ENCODE measurements around the gene LMAN2L. TPM values are rescaled to one million over a fixed set of nuclear protein-coding genes. Genes with fewer than 3 reads are reported as not detected.

The LMAN2L gene
- total RNA-seq, 2 donors from 2014 or later: 13.5 to 24.7 TPM

DNA sequence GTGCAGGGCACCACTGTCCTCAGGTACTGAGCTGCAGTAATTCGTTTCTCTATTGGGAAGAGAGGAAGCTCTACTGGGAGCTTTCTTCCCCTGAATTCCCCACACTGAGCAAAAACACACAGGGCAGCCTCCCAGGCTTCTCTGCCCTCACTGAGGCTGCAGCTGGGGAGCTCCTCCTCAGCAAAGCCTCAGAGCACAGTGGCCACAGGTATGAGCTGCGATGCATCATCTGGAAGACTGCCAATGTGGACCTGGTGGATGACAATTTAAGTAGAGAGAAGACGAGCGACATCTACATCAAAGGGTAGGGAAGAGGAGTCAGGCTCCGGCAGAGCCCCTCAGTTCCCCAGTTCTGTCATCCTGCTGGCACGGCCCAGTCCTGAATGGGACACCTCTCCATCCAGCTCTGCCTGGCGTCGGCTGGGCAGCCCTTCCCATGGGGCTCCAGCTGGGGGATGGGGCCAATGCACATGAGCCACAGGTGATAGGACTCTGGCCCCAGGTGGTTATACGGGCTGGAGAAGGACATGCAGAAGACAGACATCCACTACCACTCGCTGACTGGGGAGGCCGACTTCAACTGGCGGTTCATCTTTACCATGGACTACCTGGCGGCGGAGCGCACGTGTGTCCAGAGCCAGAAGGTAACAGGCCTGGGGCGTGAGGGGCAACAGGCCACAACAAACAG is 37.6 kb downstream of the LMAN2L start:
- TF ChIP-seq, protein P1, sequence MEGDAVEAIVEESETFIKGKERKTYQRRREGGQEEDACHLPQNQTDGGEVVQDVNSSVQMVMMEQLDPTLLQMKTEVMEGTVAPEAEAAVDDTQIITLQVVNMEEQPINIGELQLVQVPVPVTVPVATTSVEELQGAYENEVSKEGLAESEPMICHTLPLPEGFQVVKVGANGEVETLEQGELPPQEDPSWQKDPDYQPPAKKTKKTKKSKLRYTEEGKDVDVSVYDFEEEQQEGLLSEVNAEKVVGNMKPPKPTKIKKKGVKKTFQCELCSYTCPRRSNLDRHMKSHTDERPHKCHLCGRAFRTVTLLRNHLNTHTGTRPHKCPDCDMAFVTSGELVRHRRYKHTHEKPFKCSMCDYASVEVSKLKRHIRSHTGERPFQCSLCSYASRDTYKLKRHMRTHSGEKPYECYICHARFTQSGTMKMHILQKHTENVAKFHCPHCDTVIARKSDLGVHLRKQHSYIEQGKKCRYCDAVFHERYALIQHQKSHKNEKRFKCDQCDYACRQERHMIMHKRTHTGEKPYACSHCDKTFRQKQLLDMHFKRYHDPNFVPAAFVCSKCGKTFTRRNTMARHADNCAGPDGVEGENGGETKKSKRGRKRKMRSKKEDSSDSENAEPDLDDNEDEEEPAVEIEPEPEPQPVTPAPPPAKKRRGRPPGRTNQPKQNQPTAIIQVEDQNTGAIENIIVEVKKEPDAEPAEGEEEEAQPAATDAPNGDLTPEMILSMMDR (IDR thresholded peaks at IDR 0.05): no peak
- no peaks in the 10 kb centered on the region for H3K4me1 ChIP-seq
- H3K27ac ChIP-seq: no peak overlapping the region
- H3K9ac ChIP-seq (ENCODE audit: low read depth in 2 of 2, low read length in 2 of 2): no peak overlapping the region
- H3K4me3 ChIP-seq: no peak overlapping the region
- intact Hi-C loops (cut with DNase I): no loop called here
- DNase-seq: no peak
- no peaks in the 10 kb centered on the region for H3K9me3 ChIP-seq
- H3K36me3 ChIP-seq: no peaks in the 10 kb centered on the region
- H3K27me3 ChIP-seq: no peaks in the 10 kb centered on the region

DNA sequence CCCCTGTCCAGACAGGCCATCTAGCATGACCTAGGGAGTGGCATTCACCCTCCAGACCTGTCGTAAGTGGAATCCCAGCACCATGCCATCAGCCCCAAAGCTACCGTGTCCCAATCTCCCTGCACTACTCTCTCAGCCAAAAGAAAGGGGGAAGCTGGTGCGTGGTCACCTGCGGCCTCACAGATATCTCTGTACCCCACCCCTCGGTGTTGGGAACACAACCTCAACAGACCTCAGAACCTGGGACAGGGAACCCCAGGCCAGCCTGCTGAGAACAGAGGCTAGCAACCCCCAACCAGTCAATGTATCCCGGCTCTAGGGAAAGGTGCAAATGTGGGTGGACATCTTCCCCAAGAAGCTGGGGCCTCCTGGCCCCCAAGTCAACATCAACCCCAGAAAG is 38.2 kb downstream of the LMAN2L start:
- H3K27me3 ChIP-seq: no peaks in the 10 kb centered on the region
- H3K27ac ChIP-seq: no peak overlapping the region
- no peaks in the 10 kb centered on the region for H3K36me3 ChIP-seq
- no peaks in the 10 kb centered on the region for H3K9me3 ChIP-seq
- no peak overlapping the region for H3K4me3 ChIP-seq
- no peak for DNase-seq
- H3K9ac ChIP-seq (ENCODE audit: low read depth in 2 of 2, low read length in 2 of 2): no peak overlapping the region
- TF ChIP-seq, protein P1 (IDR thresholded peaks at IDR 0.05): no peak
- H3K4me1 ChIP-seq: no peaks in the 10 kb centered on the region
- intact Hi-C loops (cut with DNase I): no loop called here

DNA sequence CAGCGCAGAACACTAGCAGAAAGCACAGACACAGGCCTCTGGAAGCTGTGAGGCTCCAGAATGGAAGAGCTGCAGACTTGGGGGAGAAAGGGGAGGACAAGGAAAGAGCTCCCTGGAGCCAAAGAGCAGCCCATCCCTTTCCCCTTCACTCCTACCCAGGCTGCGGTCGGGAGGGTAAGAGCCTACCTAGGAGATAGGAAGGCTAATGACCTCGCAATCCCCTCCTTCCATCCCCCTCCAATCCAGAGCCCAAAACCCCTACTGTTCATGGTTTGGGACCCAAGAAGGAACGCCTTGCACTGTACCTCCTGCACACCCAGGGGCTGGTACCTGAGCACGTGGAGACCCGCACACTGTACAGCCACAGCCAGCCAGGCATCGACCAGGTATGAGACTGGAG is 39.8 kb downstream of the LMAN2L start:
- Histone ChIP-seq H3K4me1 (no peaks in the 10 kb centered on the region), H3K36me3 (no peaks in the 10 kb centered on the region), H3K27ac (no peak overlapping the region), H3K27me3 (no peaks in the 10 kb centered on the region), H3K9me3 (no peaks in the 10 kb centered on the region), H3K9ac (ENCODE audit: low read depth in 2 of 2, low read length in 2 of 2) (no peak overlapping the region), H3K4me3 (no peak overlapping the region)
- DNase-seq: no peak
- TF ChIP-seq, protein P1 (IDR thresholded peaks at IDR 0.05): no peak
- intact Hi-C loops (cut with DNase I): no loop called here

DNA sequence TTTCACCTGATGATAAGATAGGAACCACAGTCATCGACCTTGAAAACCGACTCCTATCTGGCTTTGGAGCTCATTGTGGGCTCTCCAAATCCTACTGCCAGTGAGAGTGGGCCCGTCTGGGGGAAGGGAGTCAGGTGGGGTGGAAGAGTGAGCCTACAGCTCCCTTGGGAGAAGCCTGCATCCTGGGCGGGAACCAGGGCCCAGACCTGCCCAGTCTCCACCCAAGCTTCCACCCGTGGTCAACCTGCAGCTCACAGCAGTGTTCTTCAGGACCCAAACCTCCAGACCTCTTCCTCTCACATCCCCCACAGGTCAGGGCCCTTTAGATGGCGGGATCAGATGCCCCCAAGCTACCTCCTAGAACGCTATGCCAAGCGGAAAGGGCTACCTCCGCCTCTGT is 40.2 kb downstream of the LMAN2L start:
- Histone ChIP-seq H3K9ac (ENCODE audit: low read depth in 2 of 2, low read length in 2 of 2) (no peak overlapping the region), H3K36me3 (no peaks in the 10 kb centered on the region), H3K27ac (no peak overlapping the region), H3K9me3 (no peaks in the 10 kb centered on the region), H3K4me3 (no peak overlapping the region), H3K27me3 (no peaks in the 10 kb centered on the region), H3K4me1 (no peaks in the 10 kb centered on the region)
- TF ChIP-seq, protein P1 (IDR thresholded peaks at IDR 0.05): no peak
- intact Hi-C loops (cut with DNase I): no loop called here
- no peak for DNase-seq

DNA sequence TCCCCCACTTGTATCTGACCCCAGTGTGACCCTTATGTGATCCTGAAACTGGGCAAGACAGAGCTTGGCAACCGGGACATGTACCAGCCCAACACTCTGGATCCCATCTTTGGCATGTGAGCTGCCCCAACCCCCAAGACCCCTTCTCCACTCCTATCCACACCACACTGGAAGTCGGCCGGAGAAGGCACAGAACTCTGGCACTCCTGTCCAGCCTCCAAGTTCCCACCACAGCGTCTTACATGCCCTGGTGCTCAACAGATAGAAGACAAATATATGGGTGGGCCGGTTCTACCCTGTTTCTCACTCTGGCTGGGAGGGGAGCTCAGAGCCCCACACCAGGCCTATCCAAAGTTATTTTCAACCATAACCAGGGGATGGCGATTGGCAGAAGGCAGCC is 40.8 kb downstream of the LMAN2L start:
- no peaks in the 10 kb centered on the region for H3K27me3 ChIP-seq
- intact Hi-C loops (cut with DNase I): no loop called here
- H3K4me1 ChIP-seq: no peaks in the 10 kb centered on the region
- H3K9ac ChIP-seq (ENCODE audit: low read depth in 2 of 2, low read length in 2 of 2): no peak overlapping the region
- TF ChIP-seq, protein P1 (IDR thresholded peaks at IDR 0.05): no peak
- no peaks in the 10 kb centered on the region for H3K36me3 ChIP-seq
- no peak overlapping the region for H3K4me3 ChIP-seq
- no peak for DNase-seq
- H3K9me3 ChIP-seq: no peaks in the 10 kb centered on the region
- H3K27ac ChIP-seq: no peak overlapping the region

Data from colonic mucosa (tissue), 4 donors.